ENCODE data around the gene SRRM3. TPM values are rescaled to one million over a fixed set of nuclear protein-coding genes. Genes with fewer than 3 reads are reported as not detected.

SRRM3 gene
- total and polyA plus RNA-seq, 9 of the 15 experiments (the other 6 are each of a cell fraction or from before 2014, with no cell fraction given): 0.04 to 0.91 (median 0.46) TPM; not detected in 2

DNA sequence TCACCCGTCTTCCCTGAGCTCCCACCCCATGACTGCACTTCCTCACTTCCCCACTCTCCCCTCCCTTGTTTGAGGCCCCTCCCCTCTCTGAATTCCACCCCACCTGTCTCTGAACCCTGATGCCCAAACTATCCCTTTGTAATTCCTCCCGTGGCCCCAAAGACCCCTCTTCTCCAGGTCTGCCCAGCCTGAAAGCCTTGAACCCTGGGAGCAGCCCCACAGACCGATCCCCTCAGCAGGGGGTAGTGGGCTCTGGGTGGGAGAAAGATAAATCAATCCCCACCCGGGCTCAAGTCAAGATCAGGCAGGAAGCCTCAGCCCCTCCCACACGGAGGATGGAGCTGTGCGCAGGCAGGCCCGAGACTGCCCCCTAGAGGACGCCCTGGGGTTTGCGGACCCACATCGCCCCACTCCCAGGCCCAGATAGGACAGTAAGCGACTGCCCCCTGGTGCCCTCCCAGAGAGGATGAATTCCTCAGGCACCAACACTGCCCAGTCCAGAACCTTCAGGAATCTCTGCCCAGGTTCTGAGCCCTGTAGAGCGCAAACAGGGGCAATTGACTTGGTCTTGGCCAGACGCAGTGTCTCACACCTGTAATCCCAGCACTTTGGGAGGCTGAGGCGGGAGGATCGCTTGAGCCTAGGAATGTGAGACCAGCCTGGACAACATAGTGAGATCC is 112.5 kb downstream of the SRRM3 start:
- CTCF ChIA-PET (ENCODE audit: low intra/inter-chr PET ratio): interaction anchor here (0.5 to 4.1 kb wide), 14 partner anchors 12 to 1897 kb away, joined by 3 to 111 read pairs (median 4); partner anchors contain the start of gene HSPB1
- POLR2A ChIA-PET: interaction anchor here (0.5 to 1.3 kb wide), 5 partner anchors 8 to 97 kb away, joined by 3 to 5 read pairs (median 3); no protein-coding TSS in a partner anchor
- no peaks in the 10 kb centered on the region for H3K27me3 ChIP-seq (ENCODE audit: control insufficient read depth in 2 of 2, insufficient read depth in 2 of 2, low read length in 2 of 2)
- H3K27ac ChIP-seq (ENCODE audit: extremely low read depth, low read depth, low read length): no peak overlapping the region
- DNase-seq (ENCODE audit: extremely low read depth in 1 of 4, low spot score in 3 of 4) (peak; percentile 95 to 98 (median 96)), FAIRE-seq (peak; percentile 98), ATAC-seq (peak; percentile 73)
- H3K79me2 ChIP-seq (ENCODE audit: control insufficient read depth, insufficient read depth, low read length): peaks cover 11% of the 10 kb centered on the region
- H3K9me1 ChIP-seq (ENCODE audit: control insufficient read depth, insufficient read depth, low read length): no peaks in the 10 kb centered on the region
- peaks cover 25 to 42% of the 10 kb centered on the region in 2 experiments; a peak in 4 of 5 replicates for H3K4me1 ChIP-seq (replicated peaks in 1 of 2; ENCODE audit: control insufficient read depth in 2 of 2, insufficient read depth in 2 of 2, low read length in 2 of 2)
- H4K20me1 ChIP-seq (replicated peaks; ENCODE audit: control insufficient read depth, insufficient read depth, low read length): no peaks in the 10 kb centered on the region
- no peak overlapping the region for H3K4me3 ChIP-seq
- no TSS peak for BruUV-seq (replicated peaks)
- in situ Hi-C loops (cut with MboI): loop anchor here (5.0 kb wide), 1 partner anchor 137 kb away; no protein-coding TSS in a partner anchor
- H2AFZ ChIP-seq (ENCODE audit: low read depth, low read length): peak overlapping the region; percentile 53
- peak overlapping the region in 1 of 2 experiments; percentile 26; a peak in 1 of 4 replicates for H3K9ac ChIP-seq (ENCODE audit: insufficient read depth in 1 of 2, low read depth in 2 of 2, low read length in 2 of 2)
- H3K9me3 ChIP-seq (replicated peaks; ENCODE audit: control insufficient read depth, insufficient read depth, low read depth, low read length): no peaks in the 10 kb centered on the region
- intact Hi-C loops (cut with micrococcal nuclease): loop anchor here (1.0 to 5.0 kb wide), 5 partner anchors 23 to 447 kb away; no protein-coding TSS in a partner anchor
- H3K36me3 ChIP-seq (ENCODE audit: control insufficient read depth, insufficient read depth, low read length): no peaks in the 10 kb centered on the region
- no peak overlapping the region for H3K4me2 ChIP-seq (ENCODE audit: insufficient read depth, low read length)
- 1% methylated on average over 15 of the region's 15 CpGs for WGBS (ENCODE audit: insufficient coverage, low coverage, missing lambda C conversion rate)
- TF ChIP-seq YY1 (IDR thresholded peaks at IDR 0.05; ENCODE audit: borderline replicate concordance in 1 of 3, control insufficient read depth in 1 of 3, extremely low read depth in 1 of 3, insufficient read depth in 3 of 3, insufficient read length in 1 of 3, insufficient replicate concordance in 2 of 3, low read depth in 1 of 3, low read length in 2 of 3) (peak in 2 of 3 experiments; percentile 12 to 77), MBD2 (IDR thresholded peaks at IDR 0.05; ENCODE audit: borderline replicate concordance, low read depth) (peak; percentile 32; the same call in 1 of the 2 replicates), JUND (IDR thresholded peaks at IDR 0.05; ENCODE audit: borderline replicate concordance, low read depth, low read length) (peak; percentile 87), JUND (tag; IDR thresholded peaks at IDR 0.05; ENCODE audit: borderline replicate concordance, low read depth, low read length) (peak; percentile 37; the same call in 1 of the 3 replicates), FOXP1 (CRISPR knock-in tag; IDR thresholded peaks at IDR 0.05) (peak; percentile 80; the same call in 1 of the 2 replicates), CCNT2 (IDR thresholded peaks at IDR 0.05; ENCODE audit: borderline replicate concordance, extremely low read depth, insufficient read length, low read depth, low read length) (peak; percentile 41), MEIS2 (IDR thresholded peaks at IDR 0.05; ENCODE audit: partially characterized antibody) (peak; percentile 95), BHLHE40 (IDR thresholded peaks at IDR 0.05; ENCODE audit: low read length) (peak; percentile 75), BCOR (IDR thresholded peaks at IDR 0.05) (peak; percentile 95), ZZZ3 (IDR thresholded peaks at IDR 0.05) (no peak), ZNF740 (CRISPR knock-in tag; IDR thresholded peaks at IDR 0.05) (peak; percentile 55; the same call in 1 of the 2 replicates), ZNF740 (tag; IDR thresholded peaks at IDR 0.05) (no peak), HIVEP1 (CRISPR knock-in tag; IDR thresholded peaks at IDR 0.05) (0 out of 2 replicates have a peak, but pooled peaks have one; percentile 20), NFRKB (IDR thresholded peaks at IDR 0.05; ENCODE audit: low read depth) (no peak), CTCFL (IDR thresholded peaks at IDR 0.05; ENCODE audit: borderline replicate concordance, insufficient read depth, low read depth, low read length, poor library complexity, severe bottlenecking) (peak; percentile 93), CREB1 (IDR thresholded peaks at IDR 0.05) (peak; percentile 58; the same call in 1 of the 2 replicates), CREB1 (CRISPR knock-in tag; IDR thresholded peaks at IDR 0.05) (peak; percentile 66), NR1H2 (CRISPR knock-in tag; IDR thresholded peaks at IDR 0.05) (0 out of 2 replicates have a peak, but pooled peaks have one; percentile 42), NBN (IDR thresholded peaks at IDR 0.05; ENCODE audit: low read depth) (0 out of 2 replicates have a peak, but pooled peaks have one; percentile 59)

Measured in K562 (cell line).